ENCODE measurements around the gene TMEM190.

The TMEM190 gene

DNA sequence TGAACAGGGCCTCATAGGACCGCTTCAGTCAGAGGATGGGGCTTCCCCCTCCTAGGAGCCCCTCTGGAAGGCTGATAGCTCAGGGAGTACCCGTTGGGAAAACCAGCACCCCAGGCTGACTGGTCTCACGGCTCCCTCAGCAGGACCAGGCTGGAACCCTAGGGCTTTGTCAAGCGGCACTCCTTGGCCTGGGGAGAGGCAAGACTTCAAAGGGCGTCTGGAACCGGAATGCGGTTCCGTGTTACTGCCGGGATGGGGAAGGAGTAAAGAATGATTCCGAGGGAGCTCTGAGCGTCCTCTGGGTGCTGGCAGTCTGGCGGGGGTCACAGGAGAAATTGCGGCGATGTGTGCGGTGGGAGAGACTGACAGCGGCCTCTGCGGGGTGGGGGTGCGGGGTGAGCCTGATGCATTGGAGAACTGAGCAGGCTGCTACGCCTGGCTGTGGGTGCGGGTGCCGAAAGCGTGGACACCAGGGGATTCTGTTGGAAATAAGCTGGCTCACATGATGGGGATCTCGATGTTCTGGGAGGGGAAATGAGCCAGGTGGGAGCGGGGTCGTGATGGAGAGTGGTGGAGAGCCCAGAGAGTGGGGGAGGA, 24.0 kb upstream of the TMEM190 start:
- DNase-seq = no peak

GRCh38 chr19:55353356-55353802, 23.2 kb upstream of the TMEM190 start:
- DNase-seq = no peak

- peak; percentile 83 for DNase-seq
Measured at GRCh38 chr19:55353803-55354697, 22.6 kb upstream of the TMEM190 start.

- DNase-seq = no peak
Measured at GRCh38 chr19:55354698-55355212, 21.9 kb upstream of the TMEM190 start, which contains the start of gene COX6B2. TSS of gene COX6B2 (minus strand) at chr19:55354719. CDS start at chr19:55354521, 198 bp downstream.

DNA sequence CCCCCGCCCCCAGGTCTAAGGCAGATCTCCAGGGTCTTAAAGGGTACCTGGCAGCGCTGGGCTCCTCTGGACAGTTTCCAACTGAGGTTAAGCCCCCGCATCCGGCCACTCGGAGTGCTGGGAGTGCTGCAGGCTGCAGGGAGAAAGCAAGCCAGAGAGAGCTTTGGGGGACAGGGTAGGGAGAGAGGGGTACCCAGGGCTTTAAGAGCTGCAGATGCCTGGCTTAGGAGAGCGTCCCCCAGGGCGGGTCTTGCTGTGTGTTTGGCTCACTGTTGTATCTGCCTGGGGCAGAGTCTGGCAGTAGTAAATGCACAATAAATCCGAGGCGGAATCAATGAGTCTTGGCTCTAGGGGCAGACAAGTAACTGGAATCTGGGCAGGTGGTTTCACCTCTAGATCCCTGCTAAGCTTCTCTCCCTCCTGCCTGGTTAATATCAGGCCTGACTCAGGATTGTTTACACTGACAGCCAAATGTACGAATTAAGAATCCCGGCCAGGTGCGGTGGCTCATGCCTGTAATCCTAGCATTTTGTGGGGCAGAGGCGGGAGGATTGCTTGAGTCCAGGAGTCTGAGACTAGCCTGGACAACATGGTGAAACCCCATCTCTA, 21.3 kb upstream of the TMEM190 start:
- no peak for DNase-seq

DNA sequence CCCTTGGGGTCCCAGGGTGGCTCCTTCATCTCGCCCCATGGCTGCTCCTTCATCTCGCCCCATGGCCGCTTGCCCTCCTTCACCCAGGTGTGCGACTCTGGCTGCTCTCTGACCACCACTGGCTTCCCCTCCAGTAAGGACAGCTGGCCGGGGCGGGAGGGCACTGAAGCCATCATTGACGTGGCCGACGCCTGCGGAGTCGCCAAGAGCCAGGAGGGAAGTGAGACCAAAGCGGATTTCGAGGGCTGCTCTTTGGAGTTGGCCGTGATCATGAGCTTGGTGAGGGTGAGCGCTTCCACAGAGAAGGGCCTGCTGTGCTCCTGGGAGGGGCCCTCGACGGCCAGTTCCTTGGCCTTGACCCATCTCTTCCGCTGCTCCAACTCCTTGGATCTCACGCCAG, 18.1 kb upstream of the TMEM190 start:
- DNase-seq = no peak

- DNase-seq = no peak
Measured at GRCh38 chr19:55358943-55359908, 17.4 kb upstream of the TMEM190 start.

DNA sequence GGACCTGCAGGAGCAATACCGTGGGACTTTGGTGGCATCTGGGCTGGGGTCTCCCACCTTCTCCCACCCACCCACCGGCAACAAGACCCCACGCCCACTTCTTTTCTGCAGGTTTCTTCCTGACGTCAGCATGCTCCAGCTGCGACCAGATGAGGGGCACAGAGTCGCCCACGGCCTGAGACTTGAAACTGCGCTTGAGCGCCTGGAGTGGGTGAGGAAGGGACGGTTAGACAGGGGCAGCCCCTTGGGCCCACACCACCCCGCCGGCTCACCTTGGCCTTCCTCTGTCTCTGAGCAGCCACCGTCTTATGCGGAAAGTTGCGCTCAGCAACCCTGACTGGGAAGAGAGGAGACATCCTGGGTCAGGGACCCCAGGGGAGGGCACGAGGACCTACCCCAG, 15.7 kb upstream of the TMEM190 start:
- no peak for DNase-seq

- DNase-seq = no peak
Measured at GRCh38 chr19:55362174-55362989, 14.2 kb upstream of the TMEM190 start.

DNA sequence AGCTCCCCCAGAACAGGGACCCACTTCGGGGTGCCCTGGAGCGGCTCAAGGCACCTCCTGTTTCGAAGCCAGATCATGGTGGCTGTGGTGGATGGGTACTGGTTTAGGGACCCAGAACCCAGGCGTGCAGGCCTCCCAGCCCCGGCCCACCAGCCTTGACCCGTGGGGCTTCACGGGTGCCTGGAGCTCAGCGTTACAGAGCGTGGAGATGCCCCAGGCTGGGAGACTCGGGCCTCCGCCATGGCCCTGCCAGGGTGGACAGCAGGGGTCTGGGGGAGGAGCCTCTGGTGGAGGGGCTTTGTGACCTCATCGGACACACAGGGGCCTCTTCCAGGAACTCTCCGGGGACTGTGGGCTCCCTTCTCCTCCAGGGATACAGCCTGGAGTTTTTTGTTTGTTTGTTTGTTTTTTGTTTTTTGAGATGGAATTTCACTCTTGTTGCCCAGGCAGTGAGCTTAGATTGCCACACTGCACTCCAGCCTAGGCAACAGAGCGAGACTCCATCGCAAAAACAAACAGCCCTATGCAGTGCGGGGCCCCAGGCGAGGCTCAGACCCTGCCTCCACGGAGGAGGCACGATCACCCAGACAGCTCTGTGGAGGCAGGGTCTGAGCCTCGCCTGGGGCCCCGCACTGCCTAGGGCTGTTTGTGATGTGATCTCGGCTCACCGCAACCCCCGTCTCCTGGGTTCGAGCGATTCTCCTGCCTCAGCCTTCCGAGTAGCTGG, 13.5 kb upstream of the TMEM190 start, which contains the start of gene GARIN5B:
Gene GARIN5B, minus strand, starts transcription at position 271 of the 727 bp plus-strand sequence. Its CDS starts 194 bp downstream, at position 77.
- no peak for DNase-seq

GRCh38 chr19:55365245-55365644, 11.4 kb upstream of the TMEM190 start:
- no peak for DNase-seq

DNA sequence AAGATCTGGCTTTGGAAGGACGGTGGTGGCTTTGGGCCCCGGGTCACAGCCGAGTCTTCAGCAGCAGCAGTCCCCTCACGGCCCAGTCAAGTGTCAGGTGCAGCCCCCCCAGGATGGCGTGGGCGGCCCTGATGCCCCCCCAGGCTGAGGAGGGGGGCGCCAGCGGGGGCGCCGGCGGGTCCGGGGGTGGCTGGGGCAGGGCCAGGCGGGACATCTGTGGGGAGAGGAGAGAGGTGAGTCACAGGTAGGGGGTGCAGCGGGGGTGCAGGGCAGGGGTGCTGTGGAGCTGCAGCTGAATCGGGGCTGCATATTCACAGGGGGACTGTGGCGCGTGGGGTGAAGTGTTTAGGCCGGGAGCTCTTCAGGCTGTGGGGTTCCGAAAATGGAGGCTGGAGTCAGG, 10.7 kb upstream of the TMEM190 start:
- no peak for DNase-seq

GRCh38 chr19:55366790-55367189, 9.8 kb upstream of the TMEM190 start:
- DNase-seq = no peak

GRCh38 chr19:55368106-55368505, 8.5 kb upstream of the TMEM190 start:
- DNase-seq = no peak

GRCh38 chr19:55368701-55369563, 7.7 kb upstream of the TMEM190 start:
- no peak for DNase-seq

DNA sequence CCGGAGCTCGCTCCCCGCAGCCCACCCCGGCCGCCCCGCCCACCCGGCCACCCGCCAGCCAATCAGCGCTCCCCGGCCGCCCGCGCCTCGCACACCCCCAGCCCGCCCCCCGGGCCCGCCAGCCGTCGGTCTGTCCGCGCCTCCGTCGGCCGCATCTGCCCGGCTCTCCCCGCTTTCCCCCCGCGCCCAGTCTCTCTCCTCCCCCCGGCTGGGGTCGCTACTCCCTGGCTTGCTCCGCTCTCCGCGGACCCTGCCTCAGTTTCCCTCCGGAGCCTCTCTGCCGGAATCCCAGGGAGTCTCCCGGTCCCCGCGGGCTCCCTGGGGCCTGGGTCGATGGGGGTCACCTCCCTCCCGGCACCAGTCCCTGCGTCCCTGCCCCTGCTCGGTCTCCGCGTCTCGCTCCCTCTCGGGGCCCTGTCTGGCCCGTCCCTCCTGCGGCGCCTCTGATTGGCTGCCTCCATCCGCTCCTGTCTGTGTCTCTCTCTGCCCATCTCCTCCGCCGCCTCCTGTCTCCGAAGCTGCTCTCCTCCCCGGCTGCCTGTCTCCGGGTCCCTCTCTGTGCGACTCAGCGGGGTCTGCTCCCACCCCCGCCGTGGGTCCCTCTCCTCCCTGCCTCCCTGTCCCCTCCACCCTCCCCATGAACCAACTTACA, 6.8 kb upstream of the TMEM190 start:
- peak; percentile 90 for DNase-seq

GRCh38 chr19:55370305-55370988, 6.2 kb upstream of the TMEM190 start, which contains the start of gene IL11:
TSS of gene IL11 (minus strand) at chr19:55370463. CDS start at chr19:55370310, 153 bp downstream.
- DNase-seq = no peak
